Ishikawa (cell line): ENCODE results near the gene CACNA2D2.

Experiments used
- CEBPB ChIP-seq: IDR thresholded peaks from 2 replicates; pipeline ENCODE4 v1.6.1; 2012
- CREB1 ChIP-seq: IDR thresholded peaks from 2 replicates; pipeline ENCODE4 v1.6.1; 2012; ENCODE audit warnings: low read depth
- EGR1 ChIP-seq: IDR thresholded peaks from 2 replicates; pipeline ENCODE4 v1.6.1; 2012
- EP300 ChIP-seq: IDR thresholded peaks from 2 replicates; pipeline ENCODE4 v1.6.1; 2012; ENCODE audit warnings: borderline replicate concordance
- FOXM1 ChIP-seq: IDR thresholded peaks from 2 replicates; pipeline ENCODE4 v1.6.1; 2012; ENCODE audit warnings: low read depth, borderline replicate concordance
- RAD21 ChIP-seq: IDR thresholded peaks from 2 replicates; pipeline ENCODE4 v1.6.1; 2012; ENCODE audit warnings: low read depth
- TAF1 ChIP-seq: IDR thresholded peaks from 2 replicates; pipeline ENCODE4 v1.6.1; 2012; ENCODE audit warnings: low read depth, mild to moderate bottlenecking
- TCF12 ChIP-seq: IDR thresholded peaks from 2 replicates; pipeline ENCODE4 v1.6.1; 2012; ENCODE audit warnings: low read depth
- TF ChIP-seq, protein P1 (sequence below): IDR thresholded peaks from 2 replicates; pipeline ENCODE4 v1.6.1; 2012
- TF ChIP-seq, protein P2 (sequence below): IDR thresholded peaks from 2 replicates; pipeline ENCODE4 v1.6.1; 2012; ENCODE audit warnings: low read depth, mild to moderate bottlenecking

DNA sequence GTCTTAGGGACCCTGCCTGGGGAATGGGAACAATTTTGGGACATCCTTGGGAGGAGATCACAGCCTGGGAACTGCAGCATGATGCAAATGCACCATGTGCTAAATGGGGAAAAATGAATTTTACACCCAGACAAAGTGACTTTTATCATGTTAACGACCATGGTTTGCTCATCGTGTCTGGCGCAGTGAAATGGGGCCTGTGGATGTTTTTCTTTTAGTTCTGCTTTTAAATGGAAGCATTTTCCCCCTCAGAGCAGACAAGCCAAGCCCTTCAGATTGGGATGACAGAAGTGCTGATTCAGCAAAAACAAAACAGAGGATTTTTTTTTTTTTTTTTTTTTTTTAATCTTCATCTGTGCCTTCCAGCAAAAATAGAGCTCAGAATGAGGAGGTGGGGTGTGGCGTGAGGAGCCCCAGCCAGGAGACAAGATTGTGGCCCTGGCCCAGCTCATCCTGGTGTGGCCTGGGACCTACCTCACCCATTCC lies 14.3 kb upstream of the CACNA2D2 start:
- TF ChIP-seq RAD21, result no peak
- TF ChIP-seq EP300, result no peak
- no peak for TF ChIP-seq FOXM1
- TF ChIP-seq, protein P1, sequence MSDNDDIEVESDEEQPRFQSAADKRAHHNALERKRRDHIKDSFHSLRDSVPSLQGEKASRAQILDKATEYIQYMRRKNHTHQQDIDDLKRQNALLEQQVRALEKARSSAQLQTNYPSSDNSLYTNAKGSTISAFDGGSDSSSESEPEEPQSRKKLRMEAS, result no peak
- TF ChIP-seq CREB1, result no peak
- TF ChIP-seq EGR1, result no peak
- no peak for TF ChIP-seq TAF1
- TF ChIP-seq, protein P2, sequence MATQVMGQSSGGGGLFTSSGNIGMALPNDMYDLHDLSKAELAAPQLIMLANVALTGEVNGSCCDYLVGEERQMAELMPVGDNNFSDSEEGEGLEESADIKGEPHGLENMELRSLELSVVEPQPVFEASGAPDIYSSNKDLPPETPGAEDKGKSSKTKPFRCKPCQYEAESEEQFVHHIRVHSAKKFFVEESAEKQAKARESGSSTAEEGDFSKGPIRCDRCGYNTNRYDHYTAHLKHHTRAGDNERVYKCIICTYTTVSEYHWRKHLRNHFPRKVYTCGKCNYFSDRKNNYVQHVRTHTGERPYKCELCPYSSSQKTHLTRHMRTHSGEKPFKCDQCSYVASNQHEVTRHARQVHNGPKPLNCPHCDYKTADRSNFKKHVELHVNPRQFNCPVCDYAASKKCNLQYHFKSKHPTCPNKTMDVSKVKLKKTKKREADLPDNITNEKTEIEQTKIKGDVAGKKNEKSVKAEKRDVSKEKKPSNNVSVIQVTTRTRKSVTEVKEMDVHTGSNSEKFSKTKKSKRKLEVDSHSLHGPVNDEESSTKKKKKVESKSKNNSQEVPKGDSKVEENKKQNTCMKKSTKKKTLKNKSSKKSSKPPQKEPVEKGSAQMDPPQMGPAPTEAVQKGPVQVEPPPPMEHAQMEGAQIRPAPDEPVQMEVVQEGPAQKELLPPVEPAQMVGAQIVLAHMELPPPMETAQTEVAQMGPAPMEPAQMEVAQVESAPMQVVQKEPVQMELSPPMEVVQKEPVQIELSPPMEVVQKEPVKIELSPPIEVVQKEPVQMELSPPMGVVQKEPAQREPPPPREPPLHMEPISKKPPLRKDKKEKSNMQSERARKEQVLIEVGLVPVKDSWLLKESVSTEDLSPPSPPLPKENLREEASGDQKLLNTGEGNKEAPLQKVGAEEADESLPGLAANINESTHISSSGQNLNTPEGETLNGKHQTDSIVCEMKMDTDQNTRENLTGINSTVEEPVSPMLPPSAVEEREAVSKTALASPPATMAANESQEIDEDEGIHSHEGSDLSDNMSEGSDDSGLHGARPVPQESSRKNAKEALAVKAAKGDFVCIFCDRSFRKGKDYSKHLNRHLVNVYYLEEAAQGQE, result no peak
- TF ChIP-seq TCF12, result no peak
- no peak for TF ChIP-seq CEBPB
